ENCODE measurements around the gene WDR54.

GRCh38 chr2:74462054-74462785 is 40.7 kb downstream of the WDR54 start:
- TF ChIP-seq CTCF (IDR thresholded peaks at IDR 0.05 in 2 of 3, conservative IDR thresholded peaks at IDR 0.05 in 1 of 3; ENCODE audit: control insufficient read depth in 2 of 3, extremely low read depth in 1 of 3, insufficient read depth in 1 of 3, low read depth in 3 of 3, low read length in 3 of 3) (no peak), YY1 (IDR thresholded peaks at IDR 0.05; ENCODE audit: low read depth, low read length) (no peak), CHD1 (IDR thresholded peaks at IDR 0.05; ENCODE audit: low read depth, low read length) (no peak), RAD21 (IDR thresholded peaks at IDR 0.05; ENCODE audit: insufficient read depth, low read depth, low read length) (no peak), FOXM1 (IDR thresholded peaks at IDR 0.05; ENCODE audit: low read depth, low read length) (no peak), BRCA1 (IDR thresholded peaks at IDR 0.05; ENCODE audit: low read depth, low read length) (no peak)
- TF ChIP-seq, protein P1, sequence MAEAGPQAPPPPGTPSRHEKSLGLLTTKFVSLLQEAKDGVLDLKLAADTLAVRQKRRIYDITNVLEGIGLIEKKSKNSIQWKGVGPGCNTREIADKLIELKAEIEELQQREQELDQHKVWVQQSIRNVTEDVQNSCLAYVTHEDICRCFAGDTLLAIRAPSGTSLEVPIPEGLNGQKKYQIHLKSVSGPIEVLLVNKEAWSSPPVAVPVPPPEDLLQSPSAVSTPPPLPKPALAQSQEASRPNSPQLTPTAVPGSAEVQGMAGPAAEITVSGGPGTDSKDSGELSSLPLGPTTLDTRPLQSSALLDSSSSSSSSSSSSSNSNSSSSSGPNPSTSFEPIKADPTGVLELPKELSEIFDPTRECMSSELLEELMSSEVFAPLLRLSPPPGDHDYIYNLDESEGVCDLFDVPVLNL (IDR thresholded peaks at IDR 0.05; ENCODE audit: low read depth, low read length): no peak
- TF ChIP-seq, protein P2, sequence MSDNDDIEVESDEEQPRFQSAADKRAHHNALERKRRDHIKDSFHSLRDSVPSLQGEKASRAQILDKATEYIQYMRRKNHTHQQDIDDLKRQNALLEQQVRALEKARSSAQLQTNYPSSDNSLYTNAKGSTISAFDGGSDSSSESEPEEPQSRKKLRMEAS (IDR thresholded peaks at IDR 0.05; ENCODE audit: low read depth, low read length): no peak
- TF ChIP-seq, protein P3, sequence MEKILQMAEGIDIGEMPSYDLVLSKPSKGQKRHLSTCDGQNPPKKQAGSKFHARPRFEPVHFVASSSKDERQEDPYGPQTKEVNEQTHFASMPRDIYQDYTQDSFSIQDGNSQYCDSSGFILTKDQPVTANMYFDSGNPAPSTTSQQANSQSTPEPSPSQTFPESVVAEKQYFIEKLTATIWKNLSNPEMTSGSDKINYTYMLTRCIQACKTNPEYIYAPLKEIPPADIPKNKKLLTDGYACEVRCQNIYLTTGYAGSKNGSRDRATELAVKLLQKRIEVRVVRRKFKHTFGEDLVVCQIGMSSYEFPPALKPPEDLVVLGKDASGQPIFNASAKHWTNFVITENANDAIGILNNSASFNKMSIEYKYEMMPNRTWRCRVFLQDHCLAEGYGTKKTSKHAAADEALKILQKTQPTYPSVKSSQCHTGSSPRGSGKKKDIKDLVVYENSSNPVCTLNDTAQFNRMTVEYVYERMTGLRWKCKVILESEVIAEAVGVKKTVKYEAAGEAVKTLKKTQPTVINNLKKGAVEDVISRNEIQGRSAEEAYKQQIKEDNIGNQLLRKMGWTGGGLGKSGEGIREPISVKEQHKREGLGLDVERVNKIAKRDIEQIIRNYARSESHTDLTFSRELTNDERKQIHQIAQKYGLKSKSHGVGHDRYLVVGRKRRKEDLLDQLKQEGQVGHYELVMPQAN (conservative IDR thresholded peaks at IDR 0.05): no peak
- TF ChIP-seq, protein P4, sequence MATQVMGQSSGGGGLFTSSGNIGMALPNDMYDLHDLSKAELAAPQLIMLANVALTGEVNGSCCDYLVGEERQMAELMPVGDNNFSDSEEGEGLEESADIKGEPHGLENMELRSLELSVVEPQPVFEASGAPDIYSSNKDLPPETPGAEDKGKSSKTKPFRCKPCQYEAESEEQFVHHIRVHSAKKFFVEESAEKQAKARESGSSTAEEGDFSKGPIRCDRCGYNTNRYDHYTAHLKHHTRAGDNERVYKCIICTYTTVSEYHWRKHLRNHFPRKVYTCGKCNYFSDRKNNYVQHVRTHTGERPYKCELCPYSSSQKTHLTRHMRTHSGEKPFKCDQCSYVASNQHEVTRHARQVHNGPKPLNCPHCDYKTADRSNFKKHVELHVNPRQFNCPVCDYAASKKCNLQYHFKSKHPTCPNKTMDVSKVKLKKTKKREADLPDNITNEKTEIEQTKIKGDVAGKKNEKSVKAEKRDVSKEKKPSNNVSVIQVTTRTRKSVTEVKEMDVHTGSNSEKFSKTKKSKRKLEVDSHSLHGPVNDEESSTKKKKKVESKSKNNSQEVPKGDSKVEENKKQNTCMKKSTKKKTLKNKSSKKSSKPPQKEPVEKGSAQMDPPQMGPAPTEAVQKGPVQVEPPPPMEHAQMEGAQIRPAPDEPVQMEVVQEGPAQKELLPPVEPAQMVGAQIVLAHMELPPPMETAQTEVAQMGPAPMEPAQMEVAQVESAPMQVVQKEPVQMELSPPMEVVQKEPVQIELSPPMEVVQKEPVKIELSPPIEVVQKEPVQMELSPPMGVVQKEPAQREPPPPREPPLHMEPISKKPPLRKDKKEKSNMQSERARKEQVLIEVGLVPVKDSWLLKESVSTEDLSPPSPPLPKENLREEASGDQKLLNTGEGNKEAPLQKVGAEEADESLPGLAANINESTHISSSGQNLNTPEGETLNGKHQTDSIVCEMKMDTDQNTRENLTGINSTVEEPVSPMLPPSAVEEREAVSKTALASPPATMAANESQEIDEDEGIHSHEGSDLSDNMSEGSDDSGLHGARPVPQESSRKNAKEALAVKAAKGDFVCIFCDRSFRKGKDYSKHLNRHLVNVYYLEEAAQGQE (IDR thresholded peaks at IDR 0.05; ENCODE audit: low read depth, low read length): no peak

Measured in GM12878 (cell line).